GM12865 (cell line): ENCODE data around the gene TENM4.

Source experiments
- DNase-seq: peaks from one replicate; pipeline ENCODE4 v3.0.0; 2010; ENCODE audit warnings: low read depth
- H3K4me3 ChIP-seq: 2 replicates; pipeline ENCODE4 v1.5.1; 2011; ENCODE audit warnings: mild to moderate bottlenecking, low read depth, low read length, control low read depth
- TF ChIP-seq, protein P1 (sequence below): IDR thresholded peaks from 2 replicates; pipeline ENCODE4 v1.5.1; 2011; ENCODE audit warnings: low read length, control low read depth, low read depth, inconsistent platforms; ENCODE audit not compliant: insufficient read depth; ENCODE audit errors: missing control alignments

Gene TENM4

DNA sequence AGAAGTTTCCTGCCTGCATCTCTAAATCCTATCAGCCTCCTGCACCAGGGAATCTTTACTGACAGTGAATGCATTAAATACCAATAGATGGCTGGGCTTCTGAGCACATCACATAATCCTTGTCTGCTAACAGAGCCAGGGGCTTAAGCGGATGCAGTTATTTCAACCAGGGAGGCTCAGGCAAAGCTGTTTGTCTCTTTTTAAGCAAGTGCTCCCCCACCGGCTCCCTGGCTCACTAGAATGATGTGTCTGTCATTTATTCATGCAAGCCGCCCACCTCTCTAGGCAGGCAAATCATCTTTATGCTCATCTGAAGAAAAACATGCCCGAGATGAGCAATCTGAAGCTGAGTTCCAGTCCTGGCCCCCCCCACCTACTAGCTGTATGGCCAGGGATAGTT, 182.3 kb downstream of the TENM4 start:
- no peak for DNase-seq
- no peak overlapping the region for H3K4me3 ChIP-seq
- TF ChIP-seq, protein P1, sequence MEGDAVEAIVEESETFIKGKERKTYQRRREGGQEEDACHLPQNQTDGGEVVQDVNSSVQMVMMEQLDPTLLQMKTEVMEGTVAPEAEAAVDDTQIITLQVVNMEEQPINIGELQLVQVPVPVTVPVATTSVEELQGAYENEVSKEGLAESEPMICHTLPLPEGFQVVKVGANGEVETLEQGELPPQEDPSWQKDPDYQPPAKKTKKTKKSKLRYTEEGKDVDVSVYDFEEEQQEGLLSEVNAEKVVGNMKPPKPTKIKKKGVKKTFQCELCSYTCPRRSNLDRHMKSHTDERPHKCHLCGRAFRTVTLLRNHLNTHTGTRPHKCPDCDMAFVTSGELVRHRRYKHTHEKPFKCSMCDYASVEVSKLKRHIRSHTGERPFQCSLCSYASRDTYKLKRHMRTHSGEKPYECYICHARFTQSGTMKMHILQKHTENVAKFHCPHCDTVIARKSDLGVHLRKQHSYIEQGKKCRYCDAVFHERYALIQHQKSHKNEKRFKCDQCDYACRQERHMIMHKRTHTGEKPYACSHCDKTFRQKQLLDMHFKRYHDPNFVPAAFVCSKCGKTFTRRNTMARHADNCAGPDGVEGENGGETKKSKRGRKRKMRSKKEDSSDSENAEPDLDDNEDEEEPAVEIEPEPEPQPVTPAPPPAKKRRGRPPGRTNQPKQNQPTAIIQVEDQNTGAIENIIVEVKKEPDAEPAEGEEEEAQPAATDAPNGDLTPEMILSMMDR: no peak

DNA sequence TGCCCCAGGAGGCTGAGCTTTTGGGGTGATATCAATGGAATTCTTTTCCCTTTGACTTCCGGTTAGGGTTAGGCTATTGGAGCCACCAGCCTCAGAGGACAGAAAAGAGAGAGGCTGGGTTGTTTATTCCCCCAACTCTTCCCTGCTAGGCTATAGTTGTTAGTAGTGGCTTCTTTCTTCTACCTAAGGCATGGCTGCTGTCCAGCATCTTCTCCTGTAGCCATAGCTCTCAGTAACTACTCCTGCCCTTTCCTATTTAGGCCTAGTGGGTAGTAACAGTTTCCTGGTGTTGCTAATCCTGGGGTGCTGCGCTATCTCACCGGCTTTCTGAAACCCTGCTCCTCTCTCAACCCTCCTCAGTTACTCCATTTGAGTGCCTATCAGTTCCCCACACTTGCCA, 184.9 kb downstream of the TENM4 start:
- no peak for DNase-seq
- no peak overlapping the region for H3K4me3 ChIP-seq
- TF ChIP-seq, protein P1: no peak

DNA sequence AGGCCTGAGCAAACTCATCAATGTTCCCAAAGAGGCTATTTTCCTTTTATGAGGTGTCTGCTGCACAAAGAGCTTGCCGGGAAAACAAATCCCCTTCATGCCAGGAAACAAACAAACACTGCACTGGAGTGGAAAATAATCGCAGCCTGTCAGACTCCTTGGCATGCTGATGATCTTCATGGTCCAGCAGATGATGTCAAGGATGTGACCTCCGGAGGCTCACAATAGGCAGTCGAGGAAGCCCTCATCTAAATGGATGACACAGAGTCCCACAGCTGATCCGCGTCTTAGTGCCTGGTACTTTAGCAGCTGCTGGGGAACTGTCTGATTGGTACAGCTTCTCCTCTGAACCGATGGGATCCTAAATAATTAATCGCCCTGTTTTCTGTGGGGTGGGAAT, 187.6 kb downstream of the TENM4 start:
- TF ChIP-seq, protein P1: no peak
- no peak for DNase-seq
- no peak overlapping the region for H3K4me3 ChIP-seq

DNA sequence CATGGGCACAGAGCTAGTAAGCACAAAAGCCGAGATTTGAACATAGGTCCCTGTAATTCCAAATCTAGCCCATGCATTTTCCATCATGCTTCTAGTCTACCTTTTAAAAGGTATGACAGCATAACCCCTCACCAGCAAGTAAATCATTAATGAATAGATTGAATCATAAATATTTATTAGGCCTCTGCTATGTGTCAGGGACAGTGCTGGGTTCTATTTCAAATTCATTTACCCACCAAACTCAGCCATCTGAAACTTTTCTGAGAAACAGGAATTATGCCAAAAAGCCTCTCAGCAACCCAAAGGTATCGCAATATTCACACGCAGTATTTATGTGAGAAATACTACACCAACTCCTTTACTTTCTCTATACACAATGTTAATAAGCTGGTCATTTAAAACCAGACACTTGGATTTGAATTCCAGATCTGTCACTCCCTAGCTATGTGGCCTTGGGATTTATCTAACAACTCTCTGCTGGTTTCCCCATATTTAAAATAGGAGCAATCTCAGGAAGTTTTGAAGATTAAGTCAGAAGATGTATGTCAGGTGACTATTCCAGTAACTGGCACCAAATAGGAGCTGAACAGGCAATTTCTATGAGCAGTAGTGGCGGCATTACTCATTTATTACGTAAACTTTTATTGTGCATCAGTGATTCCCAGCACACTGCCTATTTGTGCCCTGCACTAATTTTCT, 191.4 kb downstream of the TENM4 start:
- TF ChIP-seq, protein P1: no peak
- DNase-seq: no peak
- no peak overlapping the region for H3K4me3 ChIP-seq

DNA sequence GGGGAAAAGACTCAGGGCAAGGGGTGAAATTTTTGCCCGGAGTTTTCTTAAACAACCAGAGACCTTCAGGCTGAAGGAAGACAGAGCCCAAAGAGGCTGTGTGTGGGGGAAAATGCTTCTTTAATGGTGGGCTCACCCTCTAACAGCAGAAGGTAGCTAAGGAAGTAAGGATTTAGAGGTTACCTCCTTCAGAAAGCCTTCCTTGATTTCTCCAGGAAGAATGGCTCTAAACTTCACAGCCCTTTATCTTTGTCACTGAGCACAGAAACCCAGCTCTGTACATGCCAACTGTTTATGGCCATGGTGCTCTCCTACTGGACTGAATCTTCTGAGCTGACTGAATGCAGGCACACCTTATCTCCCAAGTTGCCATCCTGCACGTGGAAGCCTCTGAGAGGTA, 196.0 kb downstream of the TENM4 start:
- TF ChIP-seq, protein P1: no peak
- no peak for DNase-seq
- no peak overlapping the region for H3K4me3 ChIP-seq

DNA sequence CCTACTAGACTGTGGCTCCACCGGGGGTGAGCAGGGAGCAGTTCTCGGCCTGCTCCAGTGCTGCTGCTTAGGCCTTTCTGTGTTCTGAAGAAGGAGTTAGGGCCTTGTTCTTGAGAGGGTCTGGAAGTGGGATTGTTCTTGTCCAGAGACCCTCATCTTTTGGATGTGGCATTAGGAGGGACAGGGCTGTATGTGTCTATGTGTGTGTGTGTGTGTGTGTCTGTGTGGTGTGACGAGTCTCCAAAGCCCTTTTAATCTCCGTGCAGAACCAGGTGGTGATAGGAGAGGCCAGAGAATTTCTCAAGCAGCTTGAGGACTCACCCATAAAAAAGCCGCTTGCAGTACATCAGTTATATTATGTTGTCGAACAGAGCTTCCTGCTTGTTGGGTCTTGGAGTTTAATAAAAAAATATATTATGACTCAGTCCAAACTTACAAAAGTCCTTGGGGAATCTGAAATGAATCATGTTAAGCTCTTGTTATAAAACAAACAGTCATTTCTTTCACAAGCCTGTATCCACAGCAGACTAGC, 196.5 kb downstream of the TENM4 start:
- TF ChIP-seq, protein P1: no peak
- no peak overlapping the region for H3K4me3 ChIP-seq
- no peak for DNase-seq
